HG02938 (cell line): Measurements from ENCODE around the gene GIPC2.
"Not testable (repeated sequence)": the region's sequence is repeated elsewhere in the genome, so short reads cannot be mapped to it uniquely, and the experiment has no call there.

Source experiments
- ATAC-seq: cut with Tn5 transposase; IDR thresholded peaks from one replicate; pipeline ENCODE4 v1.9.1; 2021; ENCODE audit warnings: mild to moderate bottlenecking, moderate library complexity; ENCODE audit not compliant: unreplicated experiment

The GIPC2 gene

DNA sequence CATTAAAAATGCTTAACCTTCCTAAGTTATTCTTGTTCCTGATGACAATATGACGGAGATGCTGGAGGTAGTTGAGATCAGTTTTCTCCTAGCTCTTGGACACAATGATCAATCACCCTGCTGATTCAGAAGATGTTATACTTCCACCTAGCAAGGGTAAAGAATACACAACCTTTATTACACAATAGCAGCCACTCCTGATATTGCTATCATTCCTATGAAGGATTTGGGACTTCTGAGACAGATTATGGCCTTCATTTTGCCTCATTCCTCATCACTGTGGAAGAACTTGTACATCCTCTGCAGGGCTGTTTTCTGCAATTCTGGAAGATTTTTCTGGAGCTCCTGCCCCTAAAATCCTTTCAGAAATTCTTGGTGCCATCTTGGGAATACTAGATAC is 47.8 kb downstream of the GIPC2 start:
- no peak for ATAC-seq

GRCh38 chr1:78094639-78095038 is 48.9 kb downstream of the GIPC2 start:
- ATAC-seq, result no peak

DNA sequence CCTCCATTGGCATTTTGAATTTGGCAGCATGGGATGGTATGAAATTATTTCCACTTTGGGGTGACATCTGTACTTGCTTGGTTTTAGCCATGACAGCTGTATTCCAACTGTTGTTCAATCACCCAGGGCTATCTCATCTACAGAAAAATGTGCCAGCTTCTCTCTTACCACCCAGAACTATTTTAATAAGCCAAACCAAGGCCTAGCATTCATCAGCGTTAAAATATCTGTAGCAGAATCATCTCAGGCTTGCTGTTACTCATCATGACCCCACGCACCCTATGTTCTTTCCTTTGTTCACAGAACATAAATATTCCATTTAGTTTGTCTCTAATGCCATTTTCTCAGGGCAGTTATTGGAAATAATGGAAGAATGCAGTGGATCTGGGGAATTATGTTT is 49.8 kb downstream of the GIPC2 start:
- ATAC-seq, result no peak

GRCh38 chr1:78096017-78096416 is 50.3 kb downstream of the GIPC2 start:
- ATAC-seq, result no peak

DNA sequence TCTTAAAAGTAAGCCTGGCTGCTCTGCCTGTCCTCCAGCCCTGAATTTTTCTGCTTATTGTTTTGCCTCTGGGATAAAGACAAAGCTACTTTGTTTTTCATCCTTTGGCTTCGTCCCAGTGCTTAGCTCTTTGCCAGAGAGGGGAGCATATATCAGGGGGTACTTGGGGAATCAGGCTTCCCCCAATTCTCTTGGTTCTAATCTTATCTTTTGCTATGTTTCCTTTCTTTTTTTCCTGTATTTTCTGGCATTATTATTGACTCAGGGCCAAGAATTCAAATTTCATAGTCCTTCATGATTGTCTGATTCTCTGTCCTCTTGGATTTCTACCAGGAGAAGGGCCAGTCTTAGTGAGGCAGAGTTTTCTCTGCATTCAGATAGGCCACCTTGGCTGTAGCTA is 51.2 kb downstream of the GIPC2 start:
- ATAC-seq, result no peak

GRCh38 chr1:78101051-78101450 is 55.3 kb downstream of the GIPC2 start:
- no peak for ATAC-seq

DNA sequence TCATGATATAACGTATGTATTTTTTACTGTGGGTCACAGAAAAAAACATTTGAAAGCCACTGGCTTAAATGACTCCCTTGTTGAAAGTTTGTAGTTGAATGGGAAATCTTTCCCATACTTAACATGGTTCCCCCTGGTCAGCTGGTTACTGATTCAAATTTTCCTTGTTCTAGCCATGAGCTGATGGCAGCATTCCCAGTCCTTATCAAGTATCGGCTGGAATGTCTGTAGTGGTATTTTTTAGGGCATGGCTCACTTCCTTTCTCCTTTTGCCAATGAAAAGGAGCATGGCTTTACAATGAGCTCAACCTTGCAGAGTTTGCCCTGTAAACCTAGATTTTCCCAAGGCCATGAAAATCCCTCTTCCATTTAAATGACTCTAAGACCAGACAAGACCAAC is 55.7 kb downstream of the GIPC2 start:
- ATAC-seq, result no peak

DNA sequence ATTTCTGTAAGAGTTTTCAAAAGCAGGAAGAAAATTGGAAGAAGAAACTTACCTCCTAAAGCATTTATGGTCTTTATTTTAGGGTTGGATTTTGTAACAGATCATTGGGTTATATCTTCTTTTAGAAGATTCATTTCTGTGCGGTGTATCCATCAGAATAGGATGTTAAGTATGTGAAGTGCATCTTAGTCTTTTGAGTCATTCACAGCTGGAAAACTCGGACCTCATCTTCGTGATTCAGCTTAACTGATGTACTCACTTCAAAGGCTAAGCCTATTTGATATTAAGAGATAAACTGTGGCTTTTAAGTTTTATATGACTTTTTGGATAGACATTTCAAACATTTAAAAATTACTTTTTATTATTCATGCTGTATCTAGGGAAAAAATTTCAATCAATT is 56.3 kb downstream of the GIPC2 start:
- ATAC-seq, result no peak

GRCh38 chr1:78102916-78103315 is 57.1 kb downstream of the GIPC2 start:
- no peak for ATAC-seq

DNA sequence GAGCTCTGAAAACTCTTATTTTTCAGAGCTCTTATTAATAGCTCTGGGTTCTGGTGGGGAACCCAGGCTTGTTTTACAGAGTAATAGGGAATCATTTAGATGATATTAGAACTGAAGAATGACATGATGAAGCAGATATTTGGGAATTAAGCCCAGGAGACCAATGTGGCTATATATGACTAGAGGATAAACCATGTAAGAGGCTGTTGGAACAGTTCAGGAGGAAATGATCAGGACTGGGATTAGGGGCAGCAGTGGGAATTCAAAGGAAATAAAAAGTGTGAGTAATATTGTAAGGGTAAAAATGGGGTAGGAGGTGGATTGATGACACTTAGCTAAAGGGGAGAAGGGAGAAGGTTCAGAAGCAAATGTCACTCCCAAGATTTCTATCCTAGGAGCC is 58.6 kb downstream of the GIPC2 start:
- ATAC-seq, result no peak

DNA sequence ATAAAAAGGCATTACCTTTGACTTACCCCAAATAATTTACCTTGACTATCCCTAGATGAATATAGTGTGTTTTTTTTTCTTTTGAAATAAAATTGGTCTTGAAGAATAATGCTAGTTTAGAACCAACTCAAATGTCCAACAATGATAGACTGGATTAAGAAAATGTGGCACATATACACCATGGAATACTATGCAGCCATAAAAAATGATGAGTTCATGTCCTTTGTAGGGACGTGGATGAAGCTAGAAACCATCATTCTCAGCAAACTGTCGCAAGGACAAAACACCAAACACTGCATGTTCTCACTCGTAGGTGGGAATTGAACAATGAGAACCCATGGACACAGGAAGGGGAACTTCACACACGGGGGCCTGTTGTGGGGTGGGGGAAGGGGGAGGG is 63.9 kb downstream of the GIPC2 start:
- not testable (repeated sequence) for ATAC-seq

GRCh38 chr1:78113156-78113916 is 67.6 kb downstream of the GIPC2 start:
- no peak for ATAC-seq

GRCh38 chr1:78114034-78114956 is 68.5 kb downstream of the GIPC2 start:
- peak; percentile 92 for ATAC-seq

GRCh38 chr1:78120485-78120884 is 74.7 kb downstream of the GIPC2 start:
- not testable (repeated sequence) for ATAC-seq

- ATAC-seq, result no peak
Observed at GRCh38 chr1:78121710-78122109, 75.9 kb downstream of the GIPC2 start.

DNA sequence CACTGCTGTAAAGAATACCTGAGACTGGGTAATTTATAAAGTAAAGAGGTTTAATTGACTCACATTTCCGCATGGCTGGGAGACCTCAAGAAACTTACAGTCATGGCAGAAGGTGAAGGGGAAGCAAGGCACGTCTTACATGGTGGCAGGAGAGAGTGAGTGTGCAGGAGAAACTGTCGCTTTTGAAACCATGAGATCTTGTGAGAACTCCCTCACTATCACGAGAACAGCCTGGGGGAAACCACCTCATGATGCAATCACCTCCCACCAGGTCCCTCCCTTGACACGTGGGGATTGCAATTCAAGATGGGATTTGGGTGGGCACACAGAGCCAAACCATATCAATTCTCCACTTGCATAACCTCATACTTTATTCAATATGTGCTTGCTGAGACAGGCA is 76.6 kb downstream of the GIPC2 start:
- no peak for ATAC-seq

- no peak for ATAC-seq
Observed at GRCh38 chr1:78126506-78126905, 80.7 kb downstream of the GIPC2 start.

DNA sequence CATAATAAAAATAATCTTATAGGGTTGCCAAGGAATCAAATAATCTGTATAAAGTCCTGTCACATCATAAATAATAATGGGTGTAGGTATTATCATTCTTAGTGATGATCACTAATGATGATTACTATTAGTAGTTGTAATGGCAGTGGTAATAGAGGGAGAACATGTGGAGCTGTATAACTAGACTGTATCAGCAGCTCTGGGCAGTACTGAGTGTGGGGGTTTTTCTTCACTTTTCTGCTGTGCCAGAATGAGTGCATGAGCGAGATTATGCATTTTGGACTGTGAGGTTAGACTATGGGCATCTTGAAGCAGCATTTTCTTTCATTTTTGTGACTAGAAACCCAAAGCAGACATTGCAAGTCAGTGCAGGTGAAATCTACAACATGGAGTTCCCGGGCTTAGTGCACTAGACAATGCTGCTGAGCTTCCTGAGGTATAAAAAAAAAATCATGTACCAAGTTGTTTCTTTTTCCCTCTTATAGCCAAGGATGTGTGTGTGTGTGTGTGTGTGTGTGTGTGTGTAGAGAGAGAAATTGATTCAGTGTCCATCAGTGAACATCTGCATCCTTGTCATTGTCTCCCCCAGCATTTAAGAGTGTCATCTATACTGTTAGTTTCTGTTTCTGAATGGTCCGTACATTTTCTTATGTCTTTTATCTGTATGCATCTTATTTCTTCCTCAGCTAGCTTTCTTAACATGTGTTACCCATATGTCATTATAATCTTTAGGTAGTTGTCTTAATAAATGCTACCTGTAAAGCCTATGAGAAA is 86.6 kb downstream of the GIPC2 start:
- ATAC-seq, result no peak

- ATAC-seq, result no peak
Observed at GRCh38 chr1:78132948-78133322, 87.2 kb downstream of the GIPC2 start.

GRCh38 chr1:78136680-78137079 is 90.9 kb downstream of the GIPC2 start:
- ATAC-seq, result no peak

GRCh38 chr1:78141531-78142231 is 95.9 kb downstream of the GIPC2 start:
- peak; percentile 33 for ATAC-seq
